ENCODE data around the gene GRPEL2.
"Not testable (repeated sequence)": the region's sequence is repeated elsewhere in the genome, so short reads cannot be mapped to it uniquely, and the experiment has no call there.

The GRPEL2 gene

GRCh38 chr5:149379177-149379761 lies 34.0 kb downstream of the GRPEL2 start, which contains the start of gene IL17B:
TSS of gene IL17B (minus strand) at chr5:149379292. CDS start at chr5:149379225, 67 bp downstream.
- DNase-seq = no peak

- no peak for DNase-seq
Measured at GRCh38 chr5:149379818-149380374, 34.6 kb downstream of the GRPEL2 start.

- no peak for DNase-seq
Measured at GRCh38 chr5:149380466-149381121, 35.3 kb downstream of the GRPEL2 start.

- no peak for DNase-seq
Measured at GRCh38 chr5:149381261-149381985, 36.1 kb downstream of the GRPEL2 start.

GRCh38 chr5:149381986-149382338 lies 36.7 kb downstream of the GRPEL2 start:
- peak; percentile 38 for DNase-seq

- no peak for DNase-seq
Measured at GRCh38 chr5:149382517-149383220, 37.4 kb downstream of the GRPEL2 start.

- no peak for DNase-seq
Measured at GRCh38 chr5:149383399-149383798, 38.1 kb downstream of the GRPEL2 start.

GRCh38 chr5:149386166-149386565 lies 40.9 kb downstream of the GRPEL2 start:
- DNase-seq = no peak

- DNase-seq = peak; percentile 56
Measured at GRCh38 chr5:149387081-149387631, 41.9 kb downstream of the GRPEL2 start.

GRCh38 chr5:149387982-149388381 lies 42.7 kb downstream of the GRPEL2 start:
- peak; percentile 41 for DNase-seq

- no peak for DNase-seq
Measured at GRCh38 chr5:149388498-149389190, 43.3 kb downstream of the GRPEL2 start.

- DNase-seq = no peak
Measured at GRCh38 chr5:149389552-149390495, 44.5 kb downstream of the GRPEL2 start.

- not testable (repeated sequence) for DNase-seq
Measured at GRCh38 chr5:149391076-149391475, 45.8 kb downstream of the GRPEL2 start.

GRCh38 chr5:149391524-149391923 lies 46.2 kb downstream of the GRPEL2 start:
- no peak for DNase-seq

GRCh38 chr5:149392718-149393117 lies 47.4 kb downstream of the GRPEL2 start:
- DNase-seq = peak; percentile 66

GRCh38 chr5:149394996-149395395 lies 49.7 kb downstream of the GRPEL2 start:
- not testable (repeated sequence) for DNase-seq

GRCh38 chr5:149397530-149397929 lies 52.2 kb downstream of the GRPEL2 start:
- DNase-seq = no peak

- not testable (repeated sequence) for DNase-seq
Measured at GRCh38 chr5:149398747-149399266, 53.5 kb downstream of the GRPEL2 start.

GRCh38 chr5:149399775-149400174 lies 54.5 kb downstream of the GRPEL2 start:
- DNase-seq = no peak

- DNase-seq = no peak
Measured at GRCh38 chr5:149400304-149400703, 55.0 kb downstream of the GRPEL2 start.

- no peak for DNase-seq
Measured at GRCh38 chr5:149401051-149401450, 55.8 kb downstream of the GRPEL2 start.
